Naive B cell (primary cell): ENCODE results near the gene CNNM2. TPM values are rescaled to one million over a fixed set of nuclear protein-coding genes. Genes with fewer than 3 reads are reported as not detected.
"Not testable (repeated sequence)": the region's sequence is repeated elsewhere in the genome, so short reads cannot be mapped to it uniquely, and the experiment has no call there.

Source experiments
- ATAC-seq, 2 donors: fragments of 150-1000 bp; cut with Tn5 transposase; 2 replicates each; pipeline ENCODE4 v1.10.0; 2021; ENCODE audit warnings: low read depth in 2 of 2, mild to moderate bottlenecking in 2 of 2, moderate library complexity in 2 of 2
- DNase-seq: peaks from one replicate; pipeline ENCODE4 v3.0.0; 2022
- H3K27ac Mint-ChIP-seq, 6 donors: one replicate each; pipeline ENCODE4 v1.8.0; 2020 to 2022; ENCODE audit warnings: mild to moderate bottlenecking in 6 of 6, mixed read lengths in 6 of 6, moderate library complexity in 5 of 6, inconsistent platforms in 2 of 6
- H3K27me3 Mint-ChIP-seq, 3 donors: one replicate each; pipeline ENCODE4 v1.8.0; 2021 to 2022; ENCODE audit warnings: mixed read lengths in 3 of 3, mild to moderate bottlenecking in 1 of 3
- H3K36me3 Mint-ChIP-seq, 2 donors: one replicate each; pipeline ENCODE4 v1.8.0; 2020 to 2022; ENCODE audit warnings: mixed read lengths in 2 of 2, inconsistent platforms in 1 of 2, mild to moderate bottlenecking in 1 of 2
- H3K4me1 Mint-ChIP-seq, 3 donors: one replicate each; pipeline ENCODE4 v1.8.0; 2020 to 2022; ENCODE audit warnings: mixed read lengths in 3 of 3, inconsistent platforms in 1 of 3, mild to moderate bottlenecking in 1 of 3, moderate library complexity in 1 of 3
- H3K4me3 Mint-ChIP-seq, 8 donors: one replicate each; pipeline ENCODE4 v1.8.0; 2020 to 2022; ENCODE audit warnings: mild to moderate bottlenecking in 8 of 8, mixed read lengths in 8 of 8, moderate library complexity in 8 of 8, inconsistent platforms in 2 of 8
- H3K9me3 Mint-ChIP-seq, 7 donors: one replicate each; pipeline ENCODE4 v1.8.0; 2020 to 2022; ENCODE audit warnings: mixed read lengths in 7 of 7, mild to moderate bottlenecking in 5 of 7, inconsistent platforms in 2 of 7, moderate library complexity in 1 of 7
- polyA plus RNA-seq, 6 donors: library from polyadenylated mRNA; unstranded; fragments of 300-500 nt; fragmentation: Illumina TruSeq; gene quantifications; one replicate each; pipeline ENCODE4 v1.2.3, GENCODE V29; 2021; ENCODE audit warnings: low read depth in 6 of 6

The CNNM2 gene
- polyA plus RNA-seq, 6 donors from 2014 or later: 4.4 to 7.5 (median 6.0) TPM

DNA sequence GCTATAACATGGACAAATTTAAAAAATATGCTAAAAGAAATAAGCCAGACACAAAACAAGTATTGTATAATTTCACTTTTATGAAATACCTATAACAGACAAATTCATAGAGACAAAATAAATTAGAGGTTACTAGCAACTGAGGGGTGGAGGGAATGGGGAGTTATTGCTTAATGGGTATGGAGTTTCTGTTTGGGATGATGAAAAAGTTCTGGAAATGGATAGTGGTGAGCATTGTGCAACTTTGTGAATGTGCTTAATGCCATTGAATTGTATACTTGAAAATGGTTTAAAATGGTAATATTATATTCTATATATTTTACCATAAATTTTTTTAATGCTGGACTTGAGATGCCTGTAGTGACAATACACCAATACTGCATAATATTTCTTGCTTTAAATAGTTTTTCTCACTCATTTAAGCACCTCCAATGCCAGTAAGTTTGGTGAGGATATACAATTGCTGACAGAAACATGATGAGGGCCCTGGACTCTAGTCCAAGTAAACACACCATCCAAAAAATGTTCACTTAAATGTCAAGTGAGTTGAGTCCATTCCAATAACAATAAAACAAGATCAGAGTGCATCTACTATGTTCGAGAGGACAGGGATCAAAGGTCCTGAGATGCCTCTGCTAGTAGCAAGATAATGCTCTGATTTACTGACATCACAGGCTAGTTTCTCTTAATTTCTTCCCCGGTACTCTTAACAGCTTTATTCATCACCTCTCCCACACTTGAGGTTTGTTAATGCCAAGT lies 203.1 kb downstream of the CNNM2 start:
- no peak for ATAC-seq
- peaks cover 3 to 8% (median 5%) of the 10 kb centered on the region in 3 donors for H3K4me1 Mint-ChIP-seq
- no peaks in the 10 kb centered on the region for H3K9me3 Mint-ChIP-seq
- H3K27ac Mint-ChIP-seq: peak overlapping the region in 1 of 6 donors; percentile 16
- H3K36me3 Mint-ChIP-seq: no peaks in the 10 kb centered on the region
- DNase-seq: no peak
- no peaks in the 10 kb centered on the region for H3K27me3 Mint-ChIP-seq
- no peak overlapping the region for H3K4me3 Mint-ChIP-seq

GRCh38 chr10:103123282-103124024 lies 205.4 kb downstream of the CNNM2 start:
- H3K4me1 Mint-ChIP-seq: peaks cover 0 to 12% (median 8%) of the 10 kb centered on the region in 3 donors

DNA sequence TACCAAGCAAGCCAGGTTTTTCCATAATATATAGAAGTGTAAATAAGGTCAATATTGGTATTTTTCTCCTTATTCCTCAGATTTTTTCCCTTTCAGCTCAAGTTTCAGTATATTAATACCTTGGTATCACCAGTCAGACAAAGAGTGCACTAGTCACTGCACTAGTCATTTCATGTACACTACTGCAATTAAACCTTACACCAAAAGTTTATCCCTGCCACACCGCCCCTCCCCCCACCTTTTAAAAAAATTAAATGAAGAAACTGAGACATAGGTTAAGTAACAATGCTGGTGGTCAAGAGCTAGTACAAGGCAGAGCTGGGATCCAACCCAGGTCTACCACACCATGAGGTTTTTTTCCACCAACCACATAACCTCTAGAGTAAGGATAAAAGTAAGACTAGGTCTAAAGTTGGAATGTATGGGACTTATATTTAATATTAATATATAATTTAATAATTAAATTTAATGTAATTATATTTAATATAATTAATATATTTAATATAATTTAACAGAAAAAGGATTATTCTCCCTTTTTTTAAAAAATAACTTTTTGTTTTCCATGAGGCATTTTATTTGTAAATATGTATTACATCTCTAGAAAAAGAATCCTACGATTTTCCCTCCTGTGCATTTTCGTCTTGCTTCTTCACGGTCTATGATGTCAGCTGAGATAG lies 206.5 kb downstream of the CNNM2 start:
- Mint-ChIP-seq H3K9me3 (no peaks in the 10 kb centered on the region), H3K27me3 (no peaks in the 10 kb centered on the region), H3K27ac (no peak overlapping the region), H3K36me3 (no peaks in the 10 kb centered on the region), H3K4me1 (peaks cover 0 to 12% (median 8%) of the 10 kb centered on the region in 3 donors), H3K4me3 (no peak overlapping the region)
- ATAC-seq: no peak
- no peak for DNase-seq

More at GRCh38 chr10:103123282-103124024, 205.4 kb downstream of the CNNM2 start:
- ATAC-seq (no peak), DNase-seq (no peak)
- peak overlapping the region in 1 of 6 donors; percentile 47 for H3K27ac Mint-ChIP-seq
- no peaks in the 10 kb centered on the region for H3K36me3 Mint-ChIP-seq
- no peaks in the 10 kb centered on the region for H3K27me3 Mint-ChIP-seq
- H3K9me3 Mint-ChIP-seq: no peaks in the 10 kb centered on the region
- H3K4me3 Mint-ChIP-seq: peak overlapping the region in 1 of 8 donors; percentile 25

GRCh38 chr10:103125323-103126267 lies 207.5 kb downstream of the CNNM2 start:
- no peaks in the 10 kb centered on the region for H3K27me3 Mint-ChIP-seq
- H3K4me3 Mint-ChIP-seq: no peak overlapping the region
- peaks cover 0 to 1% of the 10 kb centered on the region in 2 donors for H3K36me3 Mint-ChIP-seq
- no peaks in the 10 kb centered on the region for H3K9me3 Mint-ChIP-seq
- no peak for ATAC-seq
- H3K4me1 Mint-ChIP-seq: peaks cover 1 to 12% (median 8%) of the 10 kb centered on the region in 3 donors
- H3K27ac Mint-ChIP-seq: peak overlapping the region in 2 of 6 donors; percentile 29 to 71
- no peak for DNase-seq

GRCh38 chr10:103127241-103127640 lies 209.1 kb downstream of the CNNM2 start:
- peaks cover 8 to 24% (median 11%) of the 10 kb centered on the region in 3 donors for H3K4me1 Mint-ChIP-seq
- no peak overlapping the region for H3K4me3 Mint-ChIP-seq
- H3K36me3 Mint-ChIP-seq: peaks cover 0 to 6% of the 10 kb centered on the region in 2 donors
- H3K27me3 Mint-ChIP-seq: no peaks in the 10 kb centered on the region
- no peak for DNase-seq
- H3K27ac Mint-ChIP-seq: no peak overlapping the region
- no peaks in the 10 kb centered on the region for H3K9me3 Mint-ChIP-seq
- ATAC-seq: no peak

DNA sequence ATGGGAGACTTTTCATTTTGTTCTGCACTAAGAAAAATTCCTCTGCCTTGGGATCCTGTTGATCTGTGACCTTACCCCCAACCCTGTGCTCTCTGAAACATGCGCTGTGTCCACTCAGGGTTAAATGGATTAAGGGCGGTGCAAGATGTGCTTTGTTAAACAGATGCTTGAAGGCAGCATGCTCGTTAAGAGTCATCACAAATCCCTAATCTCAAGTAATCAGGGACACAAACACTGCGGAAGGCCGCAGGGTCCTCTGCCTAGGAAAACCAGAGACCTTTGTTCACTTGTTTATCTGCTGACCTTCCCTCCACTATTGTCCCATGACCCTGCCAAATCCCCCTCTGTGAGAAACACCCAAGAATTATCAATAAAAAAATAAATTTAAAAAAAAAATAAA lies 212.1 kb downstream of the CNNM2 start:
- not testable (repeated sequence) for H3K27ac Mint-ChIP-seq, DNase-seq, H3K4me3 Mint-ChIP-seq, H3K27me3 Mint-ChIP-seq, H3K9me3 Mint-ChIP-seq, ATAC-seq
- peaks cover 11 to 40% (median 16%) of the 10 kb centered on the region in 3 donors for H3K4me1 Mint-ChIP-seq
- peaks cover 1 to 15% of the 10 kb centered on the region in 2 donors for H3K36me3 Mint-ChIP-seq

GRCh38 chr10:103130910-103131309 lies 212.8 kb downstream of the CNNM2 start:
- ATAC-seq (no peak), DNase-seq (no peak)
- Mint-ChIP-seq H3K4me1 (peaks cover 14 to 42% (median 20%) of the 10 kb centered on the region in 3 donors), H3K36me3 (peaks cover 9 to 15% of the 10 kb centered on the region in 2 donors), H3K9me3 (peaks cover 0 to 9% (median 0%) of the 10 kb centered on the region in 7 donors), H3K27me3 (no peaks in the 10 kb centered on the region), H3K4me3 (no peak overlapping the region), H3K27ac (peak overlapping the region in 1 of 6 donors; percentile 60)

DNA sequence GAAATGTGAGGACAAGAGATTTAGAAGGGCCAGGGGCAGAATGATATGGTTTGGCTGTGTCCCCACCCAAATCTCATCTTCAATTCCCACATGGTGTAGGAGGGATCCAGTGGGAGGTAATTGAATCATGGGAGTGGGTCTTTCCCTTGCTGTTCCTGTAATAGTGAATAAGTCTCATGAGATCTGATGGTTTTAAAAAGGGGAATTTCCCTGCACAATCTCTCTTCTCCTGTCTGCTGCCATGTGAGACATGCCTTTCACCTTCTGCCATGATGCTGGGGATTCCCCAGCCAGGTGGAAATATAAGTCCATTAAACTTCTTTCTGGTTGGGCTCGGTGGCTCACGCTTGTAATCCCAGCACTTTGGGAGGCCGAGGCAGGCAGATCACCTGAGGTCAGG lies 217.1 kb downstream of the CNNM2 start:
- DNase-seq: peak; percentile 12
- Mint-ChIP-seq H3K4me1 (peaks cover 17 to 32% (median 24%) of the 10 kb centered on the region in 3 donors), H3K27ac (peak overlapping the region in 5 of 6 donors; percentile 27 to 84 (median 60)), H3K36me3 (peaks cover 17 to 26% of the 10 kb centered on the region in 2 donors)
- H3K9me3 Mint-ChIP-seq, H3K4me3 Mint-ChIP-seq, H3K27me3 Mint-ChIP-seq: not testable (repeated sequence)
- ATAC-seq: peak; percentile 28 to 70

DNA sequence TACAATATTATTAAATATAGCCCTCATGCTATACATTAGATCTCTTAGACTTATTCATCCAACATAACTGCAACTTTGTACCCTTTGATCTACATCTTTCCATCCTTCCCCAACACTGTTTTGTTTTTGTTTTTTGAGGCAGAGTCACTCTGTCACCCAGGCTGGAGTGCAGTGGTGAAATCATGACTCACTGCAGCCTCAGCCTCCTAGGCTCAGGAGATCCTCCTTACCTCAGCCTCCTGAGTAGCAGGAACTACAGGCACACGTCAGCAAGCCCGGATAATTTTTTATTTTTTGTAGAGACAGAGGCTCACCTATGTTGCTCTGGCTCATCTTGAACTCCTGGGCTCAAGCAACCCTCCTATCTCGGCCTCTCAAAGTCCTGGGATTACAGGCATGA lies 221.7 kb downstream of the CNNM2 start:
- DNase-seq (no peak), ATAC-seq (no peak)
- peaks cover 8 to 16% (median 12%) of the 10 kb centered on the region in 3 donors for H3K4me1 Mint-ChIP-seq
- H3K27me3 Mint-ChIP-seq: no peaks in the 10 kb centered on the region
- H3K36me3 Mint-ChIP-seq: peaks cover 11 to 23% of the 10 kb centered on the region in 2 donors
- peak overlapping the region in 3 of 6 donors; percentile 32 to 40 (median 32) for H3K27ac Mint-ChIP-seq
- H3K9me3 Mint-ChIP-seq: peaks cover 0 to 3% (median 0%) of the 10 kb centered on the region in 7 donors
- no peak overlapping the region for H3K4me3 Mint-ChIP-seq

Other genes with a start within 250 kb of the CNNM2 start
- 1 to 10 TPM in 5 of 6 donors, under 1 TPM in 1; 0.52 to 1.9 (median 1.6) TPM for gene ARL3, start 203.9 kb upstream of the CNNM2 start, polyA plus RNA-seq
- gene SFXN2, start 203.7 kb upstream of the CNNM2 start, polyA plus RNA-seq: 10 to 100 TPM in 2 of 6 donors, 1 to 10 TPM in 4; 2.6 to 14.1 (median 8.3) TPM
- gene WBP1L, start 174.3 kb upstream of the CNNM2 start, polyA plus RNA-seq: 10 to 100 TPM; 26.0 to 34.2 (median 29.7) TPM
- gene CYP17A1, start 80.9 kb upstream of the CNNM2 start, polyA plus RNA-seq: not detected
- gene BORCS7, start 64.0 kb upstream of the CNNM2 start, polyA plus RNA-seq: 10 to 100 TPM; 42.5 to 67.3 (median 57.0) TPM
- not detected for gene AS3MT, start 48.8 kb upstream of the CNNM2 start, polyA plus RNA-seq